ENCODE data around the gene GABRB3.
"Not testable (repeated sequence)": the region's sequence is repeated elsewhere in the genome, so short reads cannot be mapped to it uniquely, and the experiment has no call there.

The GABRB3 gene

GRCh38 chr15:26736502-26737248 lies 36.2 kb downstream of the GABRB3 start:
- DNase-seq (ENCODE audit: low read depth in 3 of 3): no peak

GRCh38 chr15:26731965-26732364 lies 40.9 kb downstream of the GABRB3 start:
- no peak for DNase-seq (ENCODE audit: low read depth in 3 of 3)

- no peak for DNase-seq (ENCODE audit: low read depth in 3 of 3)
Observed at GRCh38 chr15:26729581-26729980, 43.3 kb downstream of the GABRB3 start.

GRCh38 chr15:26729030-26729429 lies 43.8 kb downstream of the GABRB3 start:
- DNase-seq (ENCODE audit: low read depth in 3 of 3): no peak

GRCh38 chr15:26724381-26725150 lies 48.3 kb downstream of the GABRB3 start:
- no peak for DNase-seq (ENCODE audit: low read depth in 3 of 3)

- DNase-seq (ENCODE audit: low read depth in 3 of 3): no peak
Observed at GRCh38 chr15:26722621-26723160, 50.2 kb downstream of the GABRB3 start.

- no peak for DNase-seq (ENCODE audit: low read depth in 3 of 3)
Observed at GRCh38 chr15:26721232-26721967, 51.5 kb downstream of the GABRB3 start.

- DNase-seq (ENCODE audit: low read depth in 3 of 3): no peak
Observed at GRCh38 chr15:26720546-26720945, 52.3 kb downstream of the GABRB3 start.

- not testable (repeated sequence) for DNase-seq (ENCODE audit: low read depth in 3 of 3)
Observed at GRCh38 chr15:26719866-26720265, 53.0 kb downstream of the GABRB3 start.

- no peak for DNase-seq (ENCODE audit: low read depth in 3 of 3)
Observed at GRCh38 chr15:26716069-26716468, 56.8 kb downstream of the GABRB3 start.

GRCh38 chr15:26713498-26713897 lies 59.4 kb downstream of the GABRB3 start:
- DNase-seq (ENCODE audit: low read depth in 3 of 3): no peak

GRCh38 chr15:26712335-26712734 lies 60.5 kb downstream of the GABRB3 start:
- no peak for DNase-seq (ENCODE audit: low read depth in 3 of 3)

GRCh38 chr15:26711445-26711844 lies 61.4 kb downstream of the GABRB3 start:
- DNase-seq (ENCODE audit: low read depth in 3 of 3): no peak

- no peak for DNase-seq (ENCODE audit: low read depth in 3 of 3)
Observed at GRCh38 chr15:26702381-26702780, 70.5 kb downstream of the GABRB3 start.

- DNase-seq (ENCODE audit: low read depth in 3 of 3): no peak
Observed at GRCh38 chr15:26698555-26698954, 74.3 kb downstream of the GABRB3 start.

GRCh38 chr15:26697913-26698312 lies 75.0 kb downstream of the GABRB3 start:
- DNase-seq (ENCODE audit: low read depth in 3 of 3): no peak

- no peak for DNase-seq (ENCODE audit: low read depth in 3 of 3)
Observed at GRCh38 chr15:26691249-26691648, 81.6 kb downstream of the GABRB3 start.

GRCh38 chr15:26690778-26691177 lies 82.1 kb downstream of the GABRB3 start:
- DNase-seq (ENCODE audit: low read depth in 3 of 3): no peak

GRCh38 chr15:26689462-26689861 lies 83.4 kb downstream of the GABRB3 start:
- DNase-seq (ENCODE audit: low read depth in 3 of 3): no peak

- DNase-seq (ENCODE audit: low read depth in 3 of 3): no peak
Observed at GRCh38 chr15:26686547-26687187, 86.2 kb downstream of the GABRB3 start.

- no peak for DNase-seq (ENCODE audit: low read depth in 3 of 3)
Observed at GRCh38 chr15:26682598-26683164, 90.2 kb downstream of the GABRB3 start.

All from stimulated activated CD4-positive, alpha-beta T cell treated with anti-CD3 and anti-CD28 coated beads, TNF-alpha, amount 100 ng/mL, for 48 hours (primary cell).